GM19455 (cell line): ENCODE results near the gene SUSD4.
"Not testable (repeated sequence)": the region's sequence is repeated elsewhere in the genome, so short reads cannot be mapped to it uniquely, and the experiment has no call there.

Experiments
- ATAC-seq: cut with Tn5 transposase; IDR thresholded peaks from one replicate; pipeline ENCODE4 v1.9.1; 2021; ENCODE audit not compliant: unreplicated experiment

SUSD4 gene

GRCh38 chr1:223363856-223364684, at the start of gene SUSD4:
Gene SUSD4, minus strand, starts transcription at chr1:223364176. Its CDS starts 751 bp downstream, at chr1:223363425.
- ATAC-seq, result peak; percentile 63

DNA sequence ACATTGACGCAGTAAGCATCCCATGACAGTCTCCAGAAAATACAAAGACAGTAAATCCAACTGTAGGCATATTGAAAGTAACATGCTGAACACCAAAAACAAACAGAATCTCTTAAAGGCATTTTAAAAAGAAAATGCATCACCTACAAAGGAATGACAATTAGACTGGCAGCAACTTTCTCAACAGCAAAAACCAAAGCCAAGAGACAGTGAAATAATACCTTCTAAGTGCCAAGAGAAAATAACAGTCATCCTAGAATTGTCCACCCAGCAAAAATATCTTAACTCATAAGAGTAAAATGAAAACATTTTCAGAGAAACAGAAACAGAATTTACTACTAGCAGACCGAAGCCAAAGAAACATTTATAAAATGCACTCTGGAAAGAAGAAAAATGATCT, 49.2 kb upstream of the SUSD4 start:
- ATAC-seq, result no peak

DNA sequence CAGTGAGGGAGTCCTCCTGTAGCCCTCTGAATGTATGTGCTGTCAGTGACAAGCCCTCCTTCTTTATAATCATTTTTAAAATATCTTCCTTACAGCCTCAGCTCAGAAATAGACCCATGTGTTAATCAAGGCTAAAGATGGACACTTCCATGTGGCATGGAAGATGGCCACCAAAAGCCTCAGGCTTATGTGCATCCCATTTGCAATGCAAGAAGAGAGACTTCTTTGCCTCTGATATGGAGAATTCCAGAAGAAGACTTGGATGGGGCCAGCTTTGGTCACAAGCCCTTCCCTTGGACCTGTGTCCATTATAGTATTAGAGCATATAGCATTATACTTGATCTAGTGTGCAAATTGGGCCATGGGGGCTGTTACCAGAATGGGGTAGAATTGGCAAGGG, 47.7 kb upstream of the SUSD4 start:
- ATAC-seq, result no peak

DNA sequence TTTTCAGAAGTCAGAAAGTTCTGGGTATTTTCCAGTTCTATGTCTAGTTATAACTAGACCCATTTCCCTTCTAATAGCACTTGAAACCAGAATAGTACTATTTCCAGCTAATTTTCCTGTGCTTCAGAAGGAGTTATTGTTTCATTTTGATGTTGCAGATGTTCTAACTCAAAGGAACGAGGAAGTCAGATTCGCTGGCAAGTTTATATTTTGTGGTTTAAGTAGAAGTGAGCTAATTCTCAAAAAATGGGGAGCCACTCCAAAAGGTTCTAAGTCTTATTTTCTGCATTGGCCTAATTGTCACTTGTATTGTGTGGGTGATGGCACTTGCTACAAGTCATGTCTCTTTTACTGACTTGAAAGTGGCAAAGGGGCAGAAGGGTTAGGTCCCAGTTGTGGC, 47.3 kb upstream of the SUSD4 start:
- ATAC-seq, result no peak

- no peak for ATAC-seq
Observed at GRCh38 chr1:223410036-223410435, 46.1 kb upstream of the SUSD4 start.

- ATAC-seq, result no peak
Observed at GRCh38 chr1:223405507-223405906, 41.5 kb upstream of the SUSD4 start.

DNA sequence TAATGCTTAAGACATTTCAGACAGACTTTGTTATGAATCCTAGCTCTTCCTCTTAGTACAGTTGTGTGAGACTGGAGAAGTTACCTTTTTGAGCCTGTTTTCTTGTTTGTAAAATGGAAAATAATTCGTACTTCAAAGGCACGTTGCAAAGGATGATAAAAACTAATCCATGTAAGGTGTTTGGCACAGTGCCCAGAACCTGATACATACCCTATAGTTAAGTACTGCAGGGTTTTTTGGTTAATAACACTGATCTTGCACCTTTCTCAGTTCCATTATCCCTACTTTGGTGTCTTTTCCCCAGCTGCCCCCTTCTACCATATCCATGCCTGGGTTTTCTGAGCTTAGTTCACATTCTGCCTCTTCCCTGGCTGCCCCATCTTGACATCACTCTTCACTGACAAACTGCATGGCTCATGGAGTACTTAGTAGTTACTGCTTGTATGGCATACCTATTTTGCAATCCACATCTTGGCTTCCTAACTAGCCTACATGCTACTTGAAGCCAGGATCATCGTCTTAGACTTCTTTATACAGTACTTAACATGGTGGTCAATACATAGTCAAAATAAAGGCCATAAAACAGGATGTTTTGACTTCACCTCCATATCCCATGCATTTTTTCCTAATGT, 39.3 kb upstream of the SUSD4 start:
- no peak for ATAC-seq

DNA sequence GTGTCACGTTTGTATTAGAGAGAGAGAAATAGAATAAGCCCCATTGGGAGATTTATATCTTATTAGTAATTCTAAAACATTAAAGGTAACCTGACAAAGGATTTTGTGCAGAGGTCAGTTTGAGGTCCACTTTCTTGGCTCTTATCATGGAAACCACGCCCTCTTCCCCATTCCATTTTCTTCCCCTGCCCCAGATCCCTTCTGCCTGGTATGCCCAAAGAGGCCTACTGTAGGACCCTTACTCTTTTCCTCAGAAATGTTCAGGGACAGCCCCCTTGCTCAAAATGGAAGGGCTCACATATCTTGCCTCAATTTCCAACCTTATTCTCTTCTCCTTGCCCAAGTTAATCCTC, 38.8 kb upstream of the SUSD4 start:
- no peak for ATAC-seq

GRCh38 chr1:223401873-223402789, 38.2 kb upstream of the SUSD4 start:
- ATAC-seq, result no peak

- ATAC-seq, result not testable (repeated sequence)
Observed at GRCh38 chr1:223399393-223399792, 35.4 kb upstream of the SUSD4 start.

GRCh38 chr1:223394706-223395105, 30.7 kb upstream of the SUSD4 start:
- no peak for ATAC-seq

DNA sequence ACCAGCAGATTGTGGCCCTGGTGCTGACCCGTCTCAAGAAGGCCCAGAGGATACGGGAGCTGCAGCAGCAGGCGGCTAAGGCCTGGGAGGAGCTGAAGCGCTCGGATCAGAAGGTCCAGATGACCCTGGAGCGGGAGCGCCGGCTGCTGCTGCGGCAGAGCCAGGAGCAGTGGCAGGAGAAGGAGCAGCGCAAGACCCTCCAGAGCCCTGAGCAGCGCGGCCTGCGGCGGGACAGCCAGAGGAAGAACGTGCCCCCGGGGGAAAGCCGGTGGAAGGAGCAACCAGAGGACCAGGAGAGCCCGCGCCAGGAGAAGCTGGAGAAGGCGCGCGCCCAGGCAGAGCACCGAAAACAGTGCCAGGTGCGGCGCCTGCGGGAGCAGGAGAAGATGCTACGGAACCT, 30.3 kb upstream of the SUSD4 start:
- no peak for ATAC-seq

DNA sequence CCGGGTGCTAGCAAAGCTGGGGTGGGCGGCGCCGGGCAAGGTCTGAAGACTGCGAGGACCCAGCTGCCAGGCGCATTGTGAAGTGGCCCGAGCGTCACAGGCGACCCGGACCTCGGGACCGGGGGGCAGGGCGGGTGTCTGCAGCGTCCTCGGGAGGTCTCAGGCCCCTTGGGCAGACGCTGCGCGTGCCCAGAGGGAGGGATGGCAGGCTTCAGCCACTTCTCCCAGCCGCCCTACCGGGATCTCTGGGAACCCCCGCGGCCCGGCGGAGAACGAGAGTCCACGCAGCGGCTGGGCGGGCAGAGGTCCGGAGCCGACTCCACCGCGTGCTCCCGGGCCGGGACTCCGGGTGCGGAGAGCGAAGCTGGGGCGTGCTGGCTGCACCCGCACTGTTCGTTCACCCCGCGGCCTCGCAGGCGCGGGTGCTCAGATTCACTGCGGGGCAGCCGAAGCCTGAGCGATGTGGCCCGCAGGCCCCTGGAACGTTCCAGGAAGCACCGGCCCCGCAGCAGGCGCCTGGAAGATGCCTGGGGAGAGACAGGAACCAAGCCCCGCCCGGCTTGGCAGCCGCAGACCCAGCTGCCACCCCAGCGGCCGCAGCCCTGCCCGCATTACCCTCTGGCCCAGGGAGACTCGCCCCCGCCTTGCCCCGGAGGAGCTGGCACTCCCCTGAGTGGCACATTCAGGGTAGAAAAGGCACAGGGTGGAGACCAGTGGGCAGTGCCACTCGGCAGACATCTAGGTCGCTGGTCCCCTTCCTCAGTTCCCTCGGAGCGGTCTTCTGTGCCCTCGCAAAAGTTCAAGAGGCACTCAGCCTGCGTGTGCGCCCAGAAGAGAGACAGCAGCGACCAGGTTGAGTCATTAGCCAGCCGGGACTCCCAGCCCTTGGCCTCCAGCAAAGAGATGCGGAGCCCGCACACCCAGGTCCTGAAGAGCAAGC, 29.6 kb upstream of the SUSD4 start, which contains the start of gene CCDC185:
CCDC185 (plus strand) TSS at position 141 of the 940 bp plus-strand sequence; CDS start at position 202, 61 bp downstream.
- ATAC-seq, result no peak

DNA sequence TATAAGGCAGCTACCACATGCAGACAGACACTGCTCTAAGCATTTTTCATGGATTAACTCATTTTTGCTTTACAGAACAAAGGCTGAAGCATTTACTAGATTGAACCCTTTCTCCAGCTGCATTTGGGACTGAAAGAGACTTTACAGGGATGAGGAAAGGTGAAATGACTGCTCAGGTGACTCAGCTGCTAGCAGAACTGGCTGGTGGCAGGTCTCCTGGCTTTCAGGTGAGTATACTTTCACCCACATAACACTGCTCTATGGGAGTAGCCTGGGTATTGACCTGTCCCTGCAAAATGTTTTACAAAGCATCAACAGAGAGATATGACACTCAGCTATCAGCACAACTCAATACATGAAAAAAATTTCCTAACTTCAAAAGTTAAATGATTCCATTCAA, 26.6 kb upstream of the SUSD4 start:
- ATAC-seq, result no peak

- no peak for ATAC-seq
Observed at GRCh38 chr1:223386013-223386412, 22.0 kb upstream of the SUSD4 start.

- no peak for ATAC-seq
Observed at GRCh38 chr1:223378754-223379153, 14.8 kb upstream of the SUSD4 start.

DNA sequence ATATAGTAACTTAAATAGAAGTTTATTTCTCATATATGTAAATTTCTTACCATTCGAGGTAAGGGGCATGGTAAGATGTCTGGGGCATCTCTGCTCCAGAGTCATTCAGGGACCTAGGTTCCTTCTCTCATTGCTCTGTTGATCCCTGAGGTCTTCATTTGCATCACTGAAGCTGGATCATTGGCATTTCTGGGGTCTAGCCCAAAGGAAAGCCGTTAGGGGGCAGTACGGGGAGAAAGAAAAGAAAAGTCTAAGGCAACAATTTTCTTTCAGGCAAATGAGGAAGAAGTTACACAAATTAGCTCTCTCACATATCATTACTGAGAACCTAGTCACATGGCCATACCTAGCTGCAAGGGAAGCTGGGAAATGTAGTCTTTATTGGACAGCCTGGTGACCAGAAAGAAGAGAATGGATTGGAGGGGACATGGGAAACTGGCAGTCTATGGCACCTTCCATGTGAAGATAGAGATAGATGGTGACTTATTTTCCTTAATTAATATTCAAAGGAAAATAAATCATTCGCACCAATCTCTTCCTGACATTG, 10.2 kb upstream of the SUSD4 start:
- no peak for ATAC-seq

GRCh38 chr1:223364685-223365382, 858 bp upstream of the SUSD4 start:
- ATAC-seq, result peak; percentile 38

DNA sequence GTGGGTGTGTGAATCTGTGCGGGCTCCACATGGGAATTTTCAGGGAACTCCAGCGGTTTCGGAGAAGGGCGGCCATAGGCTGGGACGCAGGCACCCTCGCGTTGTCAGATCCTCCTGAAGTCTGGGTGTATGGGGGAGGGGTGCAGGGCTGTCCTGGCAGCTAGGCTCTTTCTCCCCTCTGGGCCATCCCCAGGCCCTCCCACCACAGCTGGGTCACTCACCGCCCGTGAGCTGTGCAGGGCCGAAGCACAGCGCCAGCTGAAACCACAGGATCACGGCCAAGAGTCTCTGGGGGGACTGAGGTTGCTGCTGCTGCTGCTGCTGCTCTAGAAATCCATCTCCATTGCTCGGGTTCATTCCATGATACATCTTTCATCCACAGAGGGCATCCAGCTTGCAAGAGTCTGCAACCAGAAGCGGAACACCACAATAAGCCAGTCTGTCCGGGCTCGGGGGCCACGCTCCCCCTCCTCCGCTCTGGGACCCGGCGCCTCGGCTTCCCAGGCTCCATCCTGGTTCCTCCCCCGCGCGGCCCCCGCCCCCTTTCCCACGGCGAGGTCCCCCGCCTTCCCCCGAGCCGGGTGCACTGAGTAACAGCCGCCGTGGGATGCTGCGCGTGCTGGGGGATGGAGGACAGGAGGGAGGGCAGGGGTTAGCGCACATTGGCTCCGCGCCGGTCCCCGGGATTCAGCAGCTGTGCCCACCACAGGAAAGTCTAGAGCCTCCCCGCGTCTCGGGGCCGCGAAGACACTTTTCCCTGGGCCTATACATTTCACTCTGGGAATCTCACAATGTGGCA, 720 bp downstream of the SUSD4 start:
- no peak for ATAC-seq
